ENCODE results near the gene SIX4. TPM values are rescaled to one million over a fixed set of nuclear protein-coding genes. Genes with fewer than 3 reads are reported as not detected.

SIX4 gene
- total and polyA plus RNA-seq, 9 of the 15 experiments (the other 6 are each of a cell fraction or from before 2014, with no cell fraction given), result 0.77 to 8.6 (median 5.6) TPM

GRCh38 chr14:60760644-60761364 lies 36.7 kb upstream of the SIX4 start:
- H3K9me1 ChIP-seq (ENCODE audit: control insufficient read depth, insufficient read depth, low read length), result no peaks in the 10 kb centered on the region
- BruUV-seq (replicated peaks), result no TSS peak

More at GRCh38 chr14:60760644-60761364, 36.7 kb upstream of the SIX4 start:
- Histone ChIP-seq H3K27me3 (ENCODE audit: control insufficient read depth in 2 of 2, insufficient read depth in 2 of 2, low read length in 2 of 2) (no peaks in the 10 kb centered on the region), H3K4me3 (no peak overlapping the region), H3K79me2 (ENCODE audit: control insufficient read depth, insufficient read depth, low read length) (peaks cover 22% of the 10 kb centered on the region; the same call in 2 of the 3 replicates), H3K27ac (ENCODE audit: extremely low read depth, low read depth, low read length) (no peak overlapping the region), H3K9me3 (replicated peaks; ENCODE audit: control insufficient read depth, insufficient read depth, low read depth, low read length) (no peaks in the 10 kb centered on the region), H3K4me2 (ENCODE audit: insufficient read depth, low read length) (no peak overlapping the region), H3K9ac (ENCODE audit: insufficient read depth in 1 of 2, low read depth in 2 of 2, low read length in 2 of 2) (no peak overlapping the region), H3K36me3 (ENCODE audit: control insufficient read depth, insufficient read depth, low read length) (no peaks in the 10 kb centered on the region), H4K20me1 (replicated peaks; ENCODE audit: control insufficient read depth, insufficient read depth, low read length) (peaks cover 3% of the 10 kb centered on the region; the same call in 1 of the 2 replicates), H3K4me1 (replicated peaks in 1 of 2; ENCODE audit: control insufficient read depth in 2 of 2, insufficient read depth in 2 of 2, low read length in 2 of 2) (no peaks in the 10 kb centered on the region; a peak in 2 of 5 replicates), H2AFZ (ENCODE audit: low read depth, low read length) (no peak overlapping the region)
- in situ Hi-C loops (cut with MboI), result no loop called here
- ChIA-PET POLR2A (no interaction called here), CTCF (ENCODE audit: low intra/inter-chr PET ratio) (no interaction called here)
- intact Hi-C loops (cut with micrococcal nuclease), result no loop called here
- TF ChIP-seq E2F5 (CRISPR knock-in tag; IDR thresholded peaks at IDR 0.05), result no peak
- TF ChIP-seq ZNF174 (CRISPR knock-in tag; IDR thresholded peaks at IDR 0.05), result no peak
- TF ChIP-seq RBM14 (IDR thresholded peaks at IDR 0.05; ENCODE audit: borderline replicate concordance, insufficient read depth, low read depth, low read length), result no peak
- TF ChIP-seq SMARCB1 (IDR thresholded peaks at IDR 0.05; ENCODE audit: insufficient read length, low read depth), result no peak
- no peak for TF ChIP-seq ZNF143 (CRISPR knock-in tag; IDR thresholded peaks at IDR 0.05)
- no peak for TF ChIP-seq SIX5 (IDR thresholded peaks at IDR 0.05; ENCODE audit: borderline replicate concordance in 1 of 2, insufficient read depth in 1 of 2, low read depth in 1 of 2, low read length in 2 of 2)
- ATAC-seq (no peak), FAIRE-seq (no peak), DNase-seq (ENCODE audit: extremely low read depth in 1 of 4, low spot score in 3 of 4) (no peak)
- 44% methylated on average over 3 of the region's 3 CpGs for WGBS (ENCODE audit: insufficient coverage, low coverage, missing lambda C conversion rate)

Measured in K562 (cell line).